ENCODE measurements around the gene ZFAND2A.
A peak's percentile ranks its signal among the peaks of the same experiment; 100 is the strongest.

DNA sequence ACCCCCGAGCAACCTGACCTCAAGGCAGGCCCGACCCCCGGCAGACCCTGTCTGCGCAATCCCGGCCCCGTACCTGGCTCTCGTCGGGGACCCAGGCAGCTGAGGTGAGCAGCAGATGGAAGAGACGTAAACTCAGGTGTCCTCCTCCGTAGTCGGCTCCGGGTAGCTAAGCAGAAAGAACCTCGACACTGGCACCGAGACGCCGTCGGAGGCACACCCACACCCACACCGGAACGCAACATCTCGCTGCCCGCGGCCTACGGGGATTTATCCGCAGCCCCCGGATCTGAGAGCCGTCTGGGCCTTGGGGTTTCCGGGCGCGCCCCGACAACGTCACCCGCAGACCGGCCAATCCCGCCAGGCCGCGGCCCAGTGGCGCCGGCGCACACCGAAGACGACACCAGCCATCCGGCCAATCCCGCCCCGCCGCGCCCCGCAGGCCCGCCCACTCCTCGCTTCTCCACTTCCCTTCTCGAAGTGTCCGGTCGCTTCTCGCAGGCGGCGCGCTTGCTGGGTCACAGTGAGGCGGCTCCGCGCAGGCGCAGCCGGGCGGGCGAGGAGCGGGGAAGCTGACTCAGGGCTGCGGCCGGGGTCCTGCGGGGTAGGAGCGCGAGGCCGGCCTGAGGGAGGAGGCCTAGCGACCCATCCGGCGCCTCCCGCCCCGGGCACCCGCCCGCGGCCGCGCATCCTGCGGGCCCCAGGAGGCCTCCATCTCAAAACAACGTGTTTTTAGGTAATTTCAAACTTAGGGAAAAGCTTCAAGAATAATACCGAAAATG lies at the start of gene ZFAND2A:
- TF ChIP-seq, protein P1, sequence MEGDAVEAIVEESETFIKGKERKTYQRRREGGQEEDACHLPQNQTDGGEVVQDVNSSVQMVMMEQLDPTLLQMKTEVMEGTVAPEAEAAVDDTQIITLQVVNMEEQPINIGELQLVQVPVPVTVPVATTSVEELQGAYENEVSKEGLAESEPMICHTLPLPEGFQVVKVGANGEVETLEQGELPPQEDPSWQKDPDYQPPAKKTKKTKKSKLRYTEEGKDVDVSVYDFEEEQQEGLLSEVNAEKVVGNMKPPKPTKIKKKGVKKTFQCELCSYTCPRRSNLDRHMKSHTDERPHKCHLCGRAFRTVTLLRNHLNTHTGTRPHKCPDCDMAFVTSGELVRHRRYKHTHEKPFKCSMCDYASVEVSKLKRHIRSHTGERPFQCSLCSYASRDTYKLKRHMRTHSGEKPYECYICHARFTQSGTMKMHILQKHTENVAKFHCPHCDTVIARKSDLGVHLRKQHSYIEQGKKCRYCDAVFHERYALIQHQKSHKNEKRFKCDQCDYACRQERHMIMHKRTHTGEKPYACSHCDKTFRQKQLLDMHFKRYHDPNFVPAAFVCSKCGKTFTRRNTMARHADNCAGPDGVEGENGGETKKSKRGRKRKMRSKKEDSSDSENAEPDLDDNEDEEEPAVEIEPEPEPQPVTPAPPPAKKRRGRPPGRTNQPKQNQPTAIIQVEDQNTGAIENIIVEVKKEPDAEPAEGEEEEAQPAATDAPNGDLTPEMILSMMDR (IDR thresholded peaks at IDR 0.05) = peak in 2 of 6 experiments; percentile 17 to 20
- peak; percentile 50 to 93 (median 84) for TF ChIP-seq POLR2A (IDR thresholded peaks at IDR 0.05)
